OCI-LY7 (cell line): ENCODE measurements around the gene CDC42BPB. TPM values are rescaled to one million over a fixed set of nuclear protein-coding genes. Genes with fewer than 3 reads are reported as not detected.

ENCODE experiments used
- BruUV-seq: library from RNA; stranded (reverse); fragments of 400-500 nt; replicated peaks from 2 replicates; lab custom pipeline; 2021; lab: Mats Ljungman, UMichigan
- CTCF ChIA-PET: fragments of 300-600 bp; sonication (Branson Sonifier 250); formaldehyde crosslinking; loops from one replicate; lab custom pipeline; 2022; ENCODE audit warnings: antibody characterized with exemption; ENCODE audit not compliant: unreplicated experiment; lab: Charles Lee
- POLR2A ChIA-PET: fragments of 300-600 bp; sonication (Branson Sonifier 250); formaldehyde crosslinking; loops from one replicate; lab custom pipeline; 2022; ENCODE audit warnings: antibody characterized with exemption; lab: Charles Lee
- DNase-seq: peaks from one replicate; pipeline ENCODE4 v3.0.0-alpha.2; 2015; ENCODE audit warnings: low spot score
- H2AFZ ChIP-seq: fragments of 200-600 bp; sonication (generic), shearing (Covaris generic); 2 replicates; pipeline ENCODE4 v1.6.1; 2014; ENCODE audit warnings: mild to moderate bottlenecking, antibody characterized with exemption, low read length, moderate library complexity
- H3K27ac ChIP-seq: fragments of 200-600 bp; sonication (generic); 2 replicates; pipeline ENCODE4 v1.5.1; 2014; ENCODE audit warnings: mixed run types, low read depth, mild to moderate bottlenecking, moderate library complexity, low read length, inconsistent platforms; ENCODE audit not compliant: poor library complexity, severe bottlenecking
- H3K36me3 ChIP-seq: fragments of 200-600 bp; sonication (generic); 2 replicates; pipeline ENCODE4 v1.6.1; 2014; ENCODE audit warnings: mild to moderate bottlenecking, antibody characterized with exemption, low read length, moderate library complexity, mixed read lengths; ENCODE audit not compliant: insufficient read depth
- H3K4me1 ChIP-seq: fragments of 200-600 bp; sonication (generic); 2 replicates; pipeline ENCODE4 v1.5.1; 2014; ENCODE audit warnings: mild to moderate bottlenecking, low read length; ENCODE audit not compliant: insufficient read depth, poor library complexity, severe bottlenecking
- H3K4me2 ChIP-seq: fragments of 200-600 bp; sonication (generic); 2 replicates; pipeline ENCODE4 v1.6.1; 2014; ENCODE audit warnings: mild to moderate bottlenecking, low read length
- H3K4me3 ChIP-seq: fragments of 200-600 bp; sonication (generic); 2 replicates; pipeline ENCODE4 v1.5.1; 2014; ENCODE audit warnings: mild to moderate bottlenecking, low read depth, low read length; ENCODE audit not compliant: poor library complexity, severe bottlenecking
- H3K79me2 ChIP-seq: fragments of 200-600 bp; sonication (generic); 2 replicates; pipeline ENCODE4 v1.6.1; 2016; ENCODE audit warnings: low read depth, mild to moderate bottlenecking, low read length, moderate library complexity, mixed read lengths; ENCODE audit not compliant: insufficient read depth
- H3K9me2 ChIP-seq: fragments of 200-600 bp; sonication (generic); 2 replicates; pipeline ENCODE4 v1.6.1; 2016; ENCODE audit warnings: mild to moderate bottlenecking, low read length, mixed read lengths; ENCODE audit not compliant: insufficient read depth
- H3K9me3 ChIP-seq: fragments of 200-600 bp; sonication (generic); 2 replicates; pipeline ENCODE4 v1.6.1; 2014; ENCODE audit warnings: mild to moderate bottlenecking, mixed run types, low read length, mixed read lengths
- H4K20me1 ChIP-seq: fragments of 200-600 bp; sonication (generic); 2 replicates; pipeline ENCODE4 v1.6.1; 2014; ENCODE audit warnings: mild to moderate bottlenecking, antibody characterized with exemption, low read length, moderate library complexity, mixed read lengths; ENCODE audit not compliant: insufficient read depth
- CTCF ChIP-seq: fragments of 200-600 bp; sonication (generic); conservative IDR thresholded peaks from 2 replicates; pipeline ENCODE4 v1.5.1; 2014; ENCODE audit warnings: mild to moderate bottlenecking, antibody characterized with exemption, low read length, moderate library complexity, mixed read lengths
- EZH2phosphoT487 ChIP-seq: fragments of 200-600 bp; sonication (generic); IDR thresholded peaks from 2 replicates; pipeline ENCODE4 v1.6.1; 2018; ENCODE audit warnings: low read depth, borderline replicate concordance, mild to moderate bottlenecking, mixed run types, antibody characterized with exemption, low read length, moderate library complexity, mixed read lengths
- intact Hi-C: fragments of 100-400 bp; cut with micrococcal nuclease; formaldehyde crosslinking; loops from one replicate; pipeline ENCODE4 v1.10.0; 2022; ENCODE audit not compliant: unreplicated experiment
- total RNA-seq, 2 experiments: library from RNA; depleted of rRNA in 1 of 2; stranded (reverse); fragments of >200 nt in 1 of 2; shearing (Covaris generic) in 1 of 2; gene quantifications; 2 replicates each; pipeline ENCODE4 v1.2.3, GENCODE V29; 2014 to 2022

CDC42BPB gene
- total RNA-seq, 2 experiments from 2014 or later: 0.03 to 0.46 TPM

GRCh38 chr14:102906616-102907302 lies 150.6 kb downstream of the CDC42BPB start:
- ChIA-PET CTCF (no interaction called here), POLR2A (no interaction called here)
- no peaks in the 10 kb centered on the region for H3K9me3 ChIP-seq
- H3K4me3 ChIP-seq: no peak overlapping the region
- no peak for TF ChIP-seq EZH2phosphoT487
- no peak for TF ChIP-seq CTCF
- no TSS peak for BruUV-seq
- no peaks in the 10 kb centered on the region for H3K9me2 ChIP-seq
- H3K79me2 ChIP-seq: no peaks in the 10 kb centered on the region
- H3K27ac ChIP-seq: no peak overlapping the region
- peaks cover 12% of the 10 kb centered on the region for H3K4me1 ChIP-seq
- no peak for DNase-seq
- intact Hi-C loops: no loop called here
- H4K20me1 ChIP-seq: peaks cover 4% of the 10 kb centered on the region; the same call in 1 of the 2 replicates
- no peaks in the 10 kb centered on the region for H3K36me3 ChIP-seq
- no peak overlapping the region for H3K4me2 ChIP-seq
- H2AFZ ChIP-seq: no peak overlapping the region

DNA sequence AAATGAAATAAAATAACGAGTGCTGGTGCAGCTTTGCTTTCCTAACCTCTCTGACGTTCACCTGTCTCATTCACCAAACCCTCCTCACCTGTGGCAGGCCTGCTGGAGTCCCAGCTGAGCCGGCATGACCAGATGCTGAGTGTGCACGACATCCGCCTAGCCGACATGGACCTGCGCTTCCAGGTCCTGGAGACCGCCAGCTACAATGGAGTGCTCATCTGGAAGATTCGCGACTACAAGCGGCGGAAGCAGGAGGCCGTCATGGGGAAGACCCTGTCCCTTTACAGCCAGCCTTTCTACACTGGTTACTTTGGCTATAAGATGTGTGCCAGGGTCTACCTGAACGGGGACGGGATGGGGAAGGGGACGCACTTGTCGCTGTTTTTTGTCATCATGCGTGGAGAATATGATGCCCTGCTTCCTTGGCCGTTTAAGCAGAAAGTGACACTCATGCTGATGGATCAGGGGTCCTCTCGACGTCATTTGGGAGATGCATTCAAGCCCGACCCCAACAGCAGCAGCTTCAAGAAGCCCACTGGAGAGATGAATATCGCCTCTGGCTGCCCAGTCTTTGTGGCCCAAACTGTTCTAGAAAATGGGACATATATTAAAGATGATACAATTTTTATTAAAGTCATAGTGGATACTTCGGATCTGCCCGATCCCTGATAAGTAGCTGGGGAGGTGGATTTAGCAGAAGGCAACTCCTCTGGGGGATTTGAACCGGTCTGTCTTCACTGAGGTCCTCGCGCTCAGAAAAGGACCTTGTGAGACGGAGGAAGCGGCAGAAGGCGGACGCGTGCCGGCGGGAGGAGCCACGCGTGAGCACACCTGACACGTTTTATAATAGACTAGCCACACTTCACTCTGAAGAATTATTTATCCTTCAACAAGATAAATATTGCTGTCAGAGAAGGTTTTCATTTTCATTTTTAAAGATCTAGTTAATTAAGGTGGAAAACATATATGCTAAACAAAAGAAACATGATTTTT lies 151.9 kb downstream of the CDC42BPB start:
- ChIA-PET CTCF (no interaction called here), POLR2A (interaction anchor here (0.5 kb wide), 1 partner anchor 30 kb away, joined by 3 read pairs; no protein-coding TSS in a partner anchor)
- no peak overlapping the region for H3K4me3 ChIP-seq
- no TSS peak for BruUV-seq
- H3K9me2 ChIP-seq: no peaks in the 10 kb centered on the region
- TF ChIP-seq EZH2phosphoT487: no peak
- no peak for TF ChIP-seq CTCF
- H4K20me1 ChIP-seq: peaks cover 4% of the 10 kb centered on the region; the same call in 1 of the 2 replicates
- no peak overlapping the region for H3K27ac ChIP-seq
- H3K36me3 ChIP-seq: no peaks in the 10 kb centered on the region
- no peaks in the 10 kb centered on the region for H3K79me2 ChIP-seq
- H3K4me2 ChIP-seq: no peak overlapping the region
- DNase-seq: no peak
- H2AFZ ChIP-seq: no peak overlapping the region
- intact Hi-C loops: no loop called here
- H3K9me3 ChIP-seq: no peaks in the 10 kb centered on the region
- peaks cover 25% of the 10 kb centered on the region for H3K4me1 ChIP-seq
